Measurements from ENCODE around the gene TUBB4A.
"Not testable (repeated sequence)": the region's sequence is repeated elsewhere in the genome, so short reads cannot be mapped to it uniquely, and the experiment has no call there.

Gene TUBB4A

DNA sequence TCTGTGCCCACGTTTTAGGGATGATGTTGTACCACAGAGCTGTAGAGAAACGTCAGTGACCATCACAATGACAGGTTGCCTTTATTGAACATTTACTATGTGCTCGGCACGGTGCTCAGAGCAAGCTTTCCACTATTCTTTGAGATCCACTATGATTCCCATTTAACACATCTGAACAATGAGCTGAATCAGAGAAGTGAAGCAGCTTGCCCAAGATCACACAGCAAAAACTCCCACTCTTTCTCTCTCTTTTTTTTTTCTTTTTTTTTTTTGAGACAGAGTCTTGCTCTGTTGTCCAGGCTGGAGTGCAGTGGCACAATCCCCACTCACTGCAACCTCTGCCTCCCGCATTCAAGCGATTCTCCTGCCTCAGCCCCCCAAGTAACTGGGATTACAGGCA lies 20.6 kb upstream of the TUBB4A start:
- no peak for DNase-seq

DNA sequence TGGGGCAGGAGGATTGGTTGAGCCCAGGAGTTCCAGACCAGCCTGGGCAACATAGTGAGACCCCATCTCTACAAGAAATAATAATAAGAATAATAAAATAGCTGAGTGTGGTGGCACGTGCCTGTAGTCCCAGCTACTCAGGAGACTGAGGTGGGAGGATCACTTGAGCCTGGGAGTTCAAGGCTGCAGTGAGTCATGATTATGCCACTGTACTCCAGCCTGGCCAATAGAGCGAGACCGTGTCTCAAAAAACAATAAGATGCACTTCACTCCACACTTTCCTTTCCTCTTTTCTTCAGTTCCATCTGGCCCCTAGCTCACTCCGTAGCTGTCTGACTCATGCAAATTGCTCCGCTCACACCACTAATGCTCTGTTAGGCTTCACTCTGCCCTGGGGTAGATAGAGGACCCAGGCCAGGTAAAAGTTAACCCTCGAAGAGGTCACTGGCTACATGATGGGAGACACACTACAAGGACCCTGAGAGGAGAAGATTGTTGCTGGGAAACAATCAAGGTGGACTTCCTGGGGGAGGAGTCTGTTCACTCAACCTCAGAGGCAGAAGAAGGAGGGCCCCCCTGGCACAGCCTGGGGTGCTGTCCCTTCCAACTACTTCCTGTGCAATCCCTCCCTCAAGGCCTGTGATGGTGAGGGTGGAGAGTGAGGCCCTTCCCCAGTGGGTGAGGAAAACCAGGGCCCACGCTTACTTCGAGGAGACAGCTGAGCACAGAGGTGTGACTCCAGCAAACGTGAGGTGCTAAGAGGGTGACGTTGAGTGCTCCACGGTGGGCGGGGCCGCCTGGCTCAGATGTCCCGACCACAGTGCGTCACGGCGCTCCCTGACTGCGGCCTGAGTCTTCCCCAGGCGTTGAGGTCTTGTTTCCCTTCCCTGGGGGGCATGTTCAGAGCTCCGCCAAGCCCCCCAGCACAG lies 19.9 kb upstream of the TUBB4A start:
- DNase-seq: peak; percentile 58

DNA sequence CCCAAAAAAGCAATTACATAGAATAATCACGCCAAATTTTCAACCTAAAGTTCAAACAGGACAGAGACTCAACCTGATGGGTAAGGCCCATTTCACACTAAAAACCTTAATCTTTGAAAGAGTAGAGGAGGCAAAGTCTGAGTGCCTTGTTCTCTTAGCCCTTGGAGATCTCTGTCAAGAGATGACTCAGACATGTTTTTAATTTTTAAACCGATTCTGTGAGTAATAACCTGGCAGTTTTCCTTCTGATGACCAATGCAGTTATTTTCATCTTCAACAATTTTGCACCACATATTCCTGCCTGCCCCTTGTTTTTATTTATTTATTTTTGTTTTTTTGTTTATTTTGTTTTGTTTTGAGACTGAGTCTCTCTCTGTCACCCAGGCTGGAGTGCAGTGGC lies 17.2 kb upstream of the TUBB4A start:
- DNase-seq: no peak

DNA sequence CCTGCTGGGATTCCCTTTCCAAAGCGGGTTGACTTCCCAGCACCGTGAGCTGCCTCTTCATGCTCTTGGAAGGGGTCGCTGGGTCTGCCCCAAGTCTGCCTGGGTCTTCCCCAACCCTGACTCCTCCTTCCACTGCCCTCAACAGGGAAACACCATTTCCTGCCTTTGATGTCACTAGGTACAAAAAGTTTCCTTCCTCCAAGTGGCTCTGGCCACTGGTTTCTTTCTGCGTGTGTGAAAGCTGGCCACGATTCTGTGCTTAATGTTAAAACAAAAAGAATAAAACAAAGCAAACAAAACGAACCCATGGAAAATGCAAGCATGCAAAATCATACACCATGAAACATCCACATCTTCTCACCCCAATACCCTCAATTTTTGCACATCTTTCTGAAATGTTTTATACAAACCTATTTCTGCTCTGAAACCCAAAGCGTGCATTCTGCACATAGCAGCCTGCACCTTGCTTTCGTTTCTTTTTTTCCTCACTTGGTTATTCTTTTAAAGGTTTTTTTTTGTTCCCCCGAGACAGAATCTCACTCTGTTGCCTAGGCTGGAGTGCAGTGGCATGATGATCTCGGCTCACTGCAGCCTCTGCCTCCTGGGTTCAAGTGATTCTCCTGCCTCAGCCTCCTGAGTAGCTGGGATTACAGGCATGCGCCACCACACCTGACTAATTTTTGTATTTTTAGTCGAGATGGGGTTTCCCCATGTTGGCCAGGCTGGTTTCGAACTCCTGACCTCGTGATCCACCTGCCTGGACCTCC lies 16.2 kb upstream of the TUBB4A start:
- no peak for DNase-seq

DNA sequence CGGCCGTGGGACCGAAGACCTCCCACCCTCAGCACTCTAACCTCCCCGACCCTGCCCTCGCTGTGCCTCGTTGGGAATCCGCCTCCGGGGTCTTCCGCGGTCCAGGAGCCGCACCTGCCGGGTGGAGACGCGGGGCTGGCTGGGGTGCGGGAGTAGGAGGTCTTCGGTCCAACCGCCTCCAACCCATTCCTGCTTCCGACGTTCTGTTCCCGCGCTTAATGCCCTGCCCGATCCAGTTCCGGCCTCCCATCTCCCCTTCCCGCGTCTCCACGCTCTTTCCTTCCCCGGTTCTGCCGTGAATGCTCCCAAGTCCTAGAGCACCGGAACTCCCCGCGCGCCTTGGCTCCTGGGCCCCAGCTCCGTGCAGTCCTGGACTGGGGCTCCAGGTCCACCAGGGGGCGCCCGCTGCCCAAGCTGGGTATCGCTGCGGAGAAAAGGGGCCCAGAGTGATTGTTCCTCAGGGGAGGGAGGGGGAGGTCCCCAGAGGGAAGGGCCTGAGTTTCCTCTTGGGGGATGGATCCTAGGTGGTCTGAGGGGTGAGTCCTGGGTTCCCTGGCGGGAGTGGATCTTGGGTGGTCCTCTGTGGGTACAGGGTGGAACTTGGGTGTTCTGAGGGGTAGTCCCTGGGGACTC lies 14.7 kb upstream of the TUBB4A start:
- DNase-seq: peak; percentile 96

DNA sequence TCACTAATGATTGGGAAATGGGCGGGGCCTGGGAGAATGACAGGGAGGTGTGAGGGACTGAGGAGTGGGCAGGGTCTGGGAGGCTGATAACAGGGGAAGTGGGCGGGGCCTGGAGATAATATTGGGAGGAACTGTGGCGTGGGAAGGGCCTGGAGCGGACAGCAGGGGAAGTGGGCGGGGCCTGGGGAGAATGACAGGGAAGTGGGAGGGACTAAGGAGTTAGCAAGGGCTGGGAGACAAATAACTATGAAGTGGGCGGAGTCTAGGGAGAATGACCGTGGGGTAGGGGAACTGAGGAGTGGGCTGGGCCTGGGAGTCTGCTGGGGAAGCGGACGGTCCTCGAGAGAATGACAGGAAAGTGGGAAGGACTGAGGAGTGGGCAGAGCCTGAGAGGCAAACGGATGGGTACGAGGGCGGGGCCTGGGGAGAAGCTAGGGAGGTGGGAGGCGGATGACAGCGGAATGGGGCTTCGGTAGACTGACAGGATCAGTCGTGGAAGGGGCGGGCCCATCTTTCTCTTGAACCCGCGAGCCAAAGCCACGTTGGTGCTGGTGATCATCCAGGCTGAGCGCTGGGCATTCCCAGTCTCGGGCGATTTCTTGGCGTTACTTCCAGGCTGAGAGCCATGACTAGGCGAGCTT lies 14.0 kb upstream of the TUBB4A start:
- peak; percentile 81 for DNase-seq

DNA sequence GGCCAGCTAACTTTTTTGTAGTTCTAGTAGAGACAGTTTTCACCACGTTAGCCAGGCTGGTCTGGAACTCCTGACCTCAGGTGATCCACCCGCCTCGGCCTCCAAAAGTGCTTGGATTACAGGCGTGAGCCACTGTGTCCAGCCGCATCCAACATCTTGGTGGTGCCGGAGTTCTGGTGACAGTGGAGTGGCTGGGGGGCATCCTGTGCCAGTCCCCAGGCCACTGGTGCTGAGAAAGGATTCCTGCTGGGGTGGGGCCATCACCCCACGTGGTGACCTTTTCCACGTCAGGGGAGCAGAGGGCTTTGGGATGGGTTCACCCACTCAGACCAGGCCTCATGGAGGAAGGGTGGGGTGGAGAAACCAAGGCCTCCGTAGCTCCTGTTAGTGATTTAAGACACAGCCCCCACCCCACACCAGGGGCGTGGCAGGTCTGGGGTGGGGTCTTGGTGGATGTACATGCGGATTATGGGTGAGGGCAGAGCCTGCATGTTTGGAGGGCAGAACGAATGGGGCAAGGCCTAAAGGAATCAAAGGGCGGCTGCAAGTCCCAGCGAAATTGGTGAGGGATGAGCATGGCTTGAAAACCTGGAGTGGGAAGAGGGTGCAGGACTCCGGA lies 12.9 kb upstream of the TUBB4A start:
- DNase-seq: no peak

DNA sequence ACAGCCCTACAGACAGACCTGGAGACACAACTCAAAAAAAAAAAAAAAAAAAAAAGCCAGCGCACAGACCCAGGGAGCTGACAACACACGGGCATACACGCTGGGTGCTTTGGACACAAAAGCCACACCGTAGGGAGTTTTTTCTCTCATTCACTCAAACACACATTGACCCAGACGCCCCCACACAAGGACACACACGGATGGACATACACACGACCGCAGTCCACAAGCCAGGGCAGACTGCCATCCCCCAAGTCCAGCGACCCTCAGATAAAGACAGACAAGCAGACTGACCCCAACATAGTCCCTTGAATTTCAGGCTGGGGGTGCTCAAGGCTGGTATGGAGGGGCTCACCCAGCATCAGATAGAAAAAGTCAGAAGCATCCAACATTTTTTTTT lies 12.0 kb upstream of the TUBB4A start:
- no peak for DNase-seq

DNA sequence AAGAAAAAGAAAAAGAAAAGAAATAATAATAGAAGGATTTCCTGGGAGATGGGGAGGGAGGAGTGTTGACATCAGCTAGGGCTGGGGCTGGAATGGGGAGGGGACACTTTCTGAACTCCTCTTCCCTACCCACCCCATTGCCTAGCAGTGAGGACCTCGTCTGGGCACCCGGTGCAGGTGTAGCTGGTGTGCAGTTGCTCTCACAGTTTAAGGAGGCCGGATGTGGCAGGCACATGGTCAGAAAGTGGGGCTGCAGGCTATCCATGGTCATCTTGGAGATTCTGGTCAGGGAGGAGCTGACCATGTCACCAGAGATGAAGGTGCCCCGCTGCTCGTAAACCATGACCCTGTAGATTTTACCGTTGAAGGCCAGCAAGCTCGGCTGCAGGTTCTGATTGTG lies 8.5 kb upstream of the TUBB4A start:
- no peak for DNase-seq

DNA sequence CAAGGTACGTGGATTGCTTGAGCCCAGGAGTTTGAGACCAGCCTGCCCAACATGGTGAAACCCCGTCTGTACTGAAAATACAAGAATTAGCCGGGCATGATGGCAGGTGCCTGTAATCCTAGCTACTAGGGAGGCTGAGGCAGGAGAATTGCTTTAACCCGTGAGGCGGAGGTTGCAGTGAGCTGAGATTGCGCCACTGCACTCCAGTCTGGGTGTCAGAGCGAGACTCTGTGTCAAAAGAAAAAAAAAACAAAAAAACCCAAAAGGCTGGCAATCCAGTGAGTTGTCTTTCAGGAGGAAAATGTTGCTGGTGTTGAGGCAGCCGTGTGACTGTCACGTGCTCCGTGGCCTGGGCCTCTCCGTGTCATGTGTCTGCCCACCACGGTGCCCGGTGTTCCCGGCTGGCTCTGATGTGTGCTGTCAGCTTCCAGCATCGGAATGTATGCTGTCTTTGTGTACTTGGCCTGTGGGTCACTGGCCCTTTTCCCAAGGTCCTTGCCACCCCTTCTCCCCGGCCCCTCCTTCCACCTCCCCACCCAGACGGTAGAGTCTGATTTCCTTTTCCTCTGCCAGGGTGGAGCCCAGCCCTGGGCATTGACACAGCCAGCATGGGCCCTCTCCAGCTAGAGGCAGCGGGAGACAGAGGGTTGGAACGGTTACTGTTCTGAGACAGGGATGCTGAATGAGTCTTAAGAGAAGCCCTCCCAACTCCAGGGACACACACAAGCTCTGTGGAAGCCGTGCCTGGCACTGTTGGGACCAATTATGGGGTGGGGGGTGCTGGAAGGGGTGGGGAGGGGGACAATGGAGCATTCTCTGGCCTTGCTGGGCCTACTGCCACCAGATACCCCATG lies 7.2 kb upstream of the TUBB4A start:
- no peak for DNase-seq

DNA sequence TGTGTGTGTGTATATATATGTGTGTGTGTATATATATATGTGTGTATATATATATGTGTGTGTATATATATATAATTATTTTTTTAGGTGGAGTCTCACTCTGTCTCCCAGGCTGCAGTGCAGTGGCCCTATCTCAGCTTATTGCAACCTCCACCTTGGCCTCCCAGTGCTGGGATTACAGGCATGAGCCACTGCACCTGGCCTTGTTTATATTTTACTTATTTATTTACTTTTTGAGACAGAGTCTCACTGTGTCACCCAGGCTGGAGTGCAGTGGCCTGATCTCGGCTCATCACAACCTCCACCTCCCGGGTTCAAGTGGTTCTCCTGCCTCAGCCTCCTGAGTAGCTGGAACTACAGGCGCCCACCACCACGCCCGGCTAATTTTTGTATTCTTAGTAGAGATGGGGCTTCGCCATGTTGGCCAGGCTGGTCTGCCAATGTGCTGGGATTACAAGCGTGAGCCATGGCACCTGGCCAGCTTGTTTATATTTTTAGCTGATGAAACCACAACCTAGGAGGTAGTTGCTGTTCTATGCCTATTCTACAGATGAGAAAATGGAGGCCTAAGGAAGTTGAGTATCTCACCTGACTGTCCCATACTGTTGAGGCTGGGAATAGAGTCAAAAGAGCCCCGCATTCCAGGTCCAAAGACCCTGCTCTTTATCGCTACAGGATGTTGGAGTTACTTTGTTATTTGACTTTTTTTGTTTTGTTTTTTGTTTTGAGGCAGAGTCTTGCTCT lies 6.1 kb upstream of the TUBB4A start:
- not testable (repeated sequence) for DNase-seq

DNA sequence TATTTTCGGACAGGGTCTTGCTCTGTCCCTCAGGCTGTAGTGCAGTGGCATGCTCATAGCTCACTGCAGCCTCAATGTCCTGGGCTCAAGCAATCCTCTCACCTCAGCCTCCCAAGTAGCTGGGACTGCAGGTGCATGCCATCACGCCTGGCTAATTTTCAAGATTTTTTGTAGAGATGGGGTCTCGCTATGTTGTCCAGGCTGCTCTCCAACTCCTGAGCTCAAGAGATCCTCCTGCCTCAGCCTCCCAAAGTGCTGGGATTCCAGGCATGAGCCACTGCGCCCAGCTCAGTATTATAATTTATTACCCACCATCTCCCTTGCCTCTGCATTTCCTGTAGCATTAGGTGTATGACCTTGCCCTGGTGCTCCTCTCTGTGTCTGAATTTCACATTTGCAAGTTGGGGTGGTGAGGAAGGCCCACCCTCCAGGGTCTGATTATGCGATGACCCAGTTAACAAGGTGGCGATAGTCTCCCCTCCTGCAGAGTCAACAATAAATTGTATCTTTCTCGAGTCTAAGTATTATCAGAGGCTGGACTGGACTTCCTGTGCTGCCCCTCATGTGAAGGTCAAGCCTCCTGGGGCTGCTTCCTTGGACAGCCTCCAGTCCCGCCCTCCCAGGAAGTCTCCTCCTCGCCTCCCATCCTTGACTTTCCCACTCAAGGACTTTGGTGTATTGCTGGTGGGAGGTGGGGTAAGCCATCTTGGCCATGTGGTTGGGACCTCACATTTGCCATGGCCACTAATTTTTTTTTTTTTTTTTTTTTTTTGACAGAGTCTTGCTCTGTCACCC lies 1.5 kb upstream of the TUBB4A start:
- no peak for DNase-seq

DNA sequence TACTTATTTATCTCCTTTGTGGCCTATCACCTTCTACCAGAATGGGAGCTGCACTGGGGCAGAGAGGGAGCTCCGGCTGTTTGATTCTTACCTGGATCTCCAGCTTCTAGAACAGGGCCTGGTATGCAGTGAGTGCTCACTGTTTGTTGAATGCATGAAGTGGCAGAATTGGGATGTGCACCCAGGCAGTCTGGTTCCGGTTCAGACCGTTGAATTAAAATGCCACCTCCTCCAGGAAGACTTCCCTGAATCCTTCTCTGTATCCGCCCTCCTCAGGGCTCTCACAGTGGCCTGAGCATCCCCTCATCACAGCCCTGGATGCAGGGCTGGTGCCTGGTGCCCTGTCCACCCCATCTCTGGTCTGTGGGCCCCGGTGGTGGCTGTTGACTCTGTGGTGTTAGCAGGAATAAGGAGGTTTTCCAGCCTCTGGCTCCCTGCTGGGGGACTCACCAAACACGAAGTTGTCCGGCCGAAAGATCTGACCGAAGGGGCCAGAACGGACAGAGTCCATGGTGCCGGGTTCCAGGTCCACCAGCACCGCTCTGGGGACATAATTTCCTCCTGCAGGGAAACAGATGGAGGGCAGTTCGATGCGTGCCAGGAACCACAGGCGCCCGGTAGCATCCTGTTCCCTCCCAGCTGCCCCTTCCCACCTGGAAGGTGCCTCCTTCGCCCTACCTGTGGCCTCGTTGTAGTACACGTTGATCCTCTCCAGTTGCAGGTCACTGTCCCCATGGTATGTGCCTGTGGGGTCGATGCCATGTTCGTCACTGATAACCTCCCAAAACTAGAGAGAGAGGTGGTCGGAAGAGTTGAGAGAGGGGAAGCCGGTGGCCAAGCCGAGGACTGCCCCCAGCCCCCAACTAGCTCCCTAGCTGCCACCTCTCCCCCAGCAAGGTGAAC lies 1.0 kb downstream of the TUBB4A start:
- DNase-seq: no peak

DNA sequence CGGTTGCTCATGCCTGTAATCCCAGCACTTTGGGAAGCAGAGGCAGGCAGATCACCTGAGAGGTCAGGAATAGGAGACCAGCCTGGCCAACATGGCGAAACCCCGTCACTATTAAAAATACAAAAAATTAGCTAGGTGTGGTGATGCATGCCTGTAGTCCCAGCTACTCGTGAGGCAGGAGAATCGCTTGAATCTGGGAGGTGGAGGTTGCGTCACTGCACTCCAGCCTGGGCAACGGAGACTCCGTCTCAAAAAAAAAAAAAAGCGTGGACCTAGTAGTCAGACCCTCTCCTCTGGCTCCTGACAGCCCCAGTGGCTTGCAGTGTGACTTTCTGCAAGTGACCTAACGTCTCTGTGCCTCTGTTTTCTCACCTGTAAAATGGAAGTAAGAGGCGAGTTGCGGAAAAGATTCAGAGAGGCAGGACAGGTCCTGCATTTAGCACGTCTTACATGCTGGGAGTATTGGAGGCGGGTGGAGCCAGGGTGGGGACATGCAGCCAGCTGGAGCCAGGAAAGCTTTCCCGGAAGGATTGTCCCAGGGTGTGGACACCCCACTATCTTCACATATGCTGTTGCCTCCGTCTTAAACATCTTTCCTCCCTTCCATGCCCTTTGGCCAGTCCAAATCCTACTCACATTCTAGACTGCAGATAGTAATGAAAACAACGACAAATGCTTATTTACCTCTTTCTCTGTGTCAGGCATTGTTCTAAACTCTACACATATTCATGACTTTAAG lies 2.9 kb downstream of the TUBB4A start:
- no peak for DNase-seq

DNA sequence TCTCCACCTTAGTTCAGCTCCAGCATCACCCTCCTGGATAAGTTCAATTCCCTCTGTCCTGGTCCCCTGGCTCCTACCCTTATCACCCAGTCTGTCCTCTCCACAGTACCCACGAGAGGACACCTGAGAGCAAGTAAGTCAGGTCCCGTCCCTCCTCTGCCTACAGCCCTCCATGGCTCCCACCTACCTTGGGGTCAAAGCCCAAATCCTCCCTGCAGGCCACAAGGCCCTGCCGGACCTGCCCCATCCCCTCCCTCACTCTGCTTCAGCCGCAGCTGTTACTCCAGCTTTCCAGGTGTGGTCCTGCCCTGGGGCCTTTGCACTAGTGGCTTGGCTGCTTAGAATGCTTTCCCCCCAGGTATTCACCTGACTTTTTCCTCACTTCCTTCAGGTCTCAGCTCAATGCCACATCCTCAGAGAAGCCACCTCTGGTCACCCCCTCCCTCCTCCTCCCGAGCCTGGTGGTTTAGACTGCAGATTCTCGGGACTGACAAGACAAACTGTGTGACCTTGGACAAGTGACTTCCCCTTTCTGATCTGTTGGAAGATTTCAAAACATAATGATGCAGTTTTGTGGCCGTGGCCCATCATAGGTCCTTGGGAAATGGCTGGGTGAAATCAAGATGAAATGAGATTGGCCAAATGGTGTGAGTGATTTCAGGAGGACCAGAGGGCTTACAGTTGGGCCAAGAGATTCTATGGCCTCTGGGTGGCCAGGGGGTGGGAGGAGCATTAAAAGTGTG lies 3.6 kb downstream of the TUBB4A start:
- no peak for DNase-seq

DNA sequence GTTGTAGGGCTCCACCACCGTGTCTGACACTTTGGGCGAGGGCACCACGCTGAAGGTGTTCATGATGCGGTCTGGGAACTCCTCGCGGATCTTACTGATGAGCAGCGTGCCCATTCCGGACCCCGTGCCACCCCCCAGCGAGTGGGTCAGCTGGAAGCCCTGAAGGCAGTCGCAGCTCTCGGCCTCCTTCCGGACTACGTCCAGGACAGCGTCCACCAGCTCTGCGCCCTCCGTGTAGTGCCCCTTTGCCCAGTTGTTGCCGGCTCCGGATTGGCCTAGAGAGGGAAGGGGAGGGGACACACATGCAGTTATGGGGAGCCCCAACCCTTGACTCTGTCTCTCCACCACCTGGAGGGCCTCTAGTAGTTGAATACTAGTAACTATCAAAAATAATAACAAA lies 6.2 kb downstream of the TUBB4A start:
- no peak for DNase-seq

DNA sequence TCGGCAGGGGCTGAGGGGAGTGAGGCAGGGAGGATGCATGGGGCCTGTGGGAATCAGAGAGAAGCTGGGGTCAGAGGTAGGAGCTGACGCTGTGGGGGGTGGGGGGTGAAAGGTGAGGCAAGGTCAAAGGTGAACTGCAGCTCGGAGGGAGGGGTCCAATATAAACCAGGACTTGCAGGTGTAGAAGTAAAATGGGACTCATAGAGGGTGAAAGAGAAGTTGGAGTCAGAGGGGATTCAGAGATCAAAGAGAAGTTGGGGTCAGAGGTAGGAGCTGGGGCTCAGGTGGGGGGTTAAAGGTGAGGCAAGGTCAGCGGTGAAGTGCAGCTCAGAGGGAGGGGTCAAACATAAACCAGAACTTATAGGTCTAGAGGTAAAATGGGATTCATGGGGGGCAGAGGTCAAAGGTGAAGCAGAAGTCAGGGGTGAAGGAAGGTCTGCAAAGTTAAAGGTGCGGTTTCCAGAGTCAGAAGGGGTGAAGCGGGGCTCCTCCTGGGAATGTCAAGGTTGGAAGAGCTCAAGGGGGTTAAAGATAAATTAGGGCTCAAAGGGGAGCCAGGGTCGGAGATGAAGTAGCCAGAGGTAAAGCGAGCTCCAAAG lies 7.6 kb downstream of the TUBB4A start:
- no peak for DNase-seq
